ENCODE measurements around the gene CCDC8.
"Not testable (repeated sequence)": the region's sequence is repeated elsewhere in the genome, so short reads cannot be mapped to it uniquely, and the experiment has no call there.

The CCDC8 gene

DNA sequence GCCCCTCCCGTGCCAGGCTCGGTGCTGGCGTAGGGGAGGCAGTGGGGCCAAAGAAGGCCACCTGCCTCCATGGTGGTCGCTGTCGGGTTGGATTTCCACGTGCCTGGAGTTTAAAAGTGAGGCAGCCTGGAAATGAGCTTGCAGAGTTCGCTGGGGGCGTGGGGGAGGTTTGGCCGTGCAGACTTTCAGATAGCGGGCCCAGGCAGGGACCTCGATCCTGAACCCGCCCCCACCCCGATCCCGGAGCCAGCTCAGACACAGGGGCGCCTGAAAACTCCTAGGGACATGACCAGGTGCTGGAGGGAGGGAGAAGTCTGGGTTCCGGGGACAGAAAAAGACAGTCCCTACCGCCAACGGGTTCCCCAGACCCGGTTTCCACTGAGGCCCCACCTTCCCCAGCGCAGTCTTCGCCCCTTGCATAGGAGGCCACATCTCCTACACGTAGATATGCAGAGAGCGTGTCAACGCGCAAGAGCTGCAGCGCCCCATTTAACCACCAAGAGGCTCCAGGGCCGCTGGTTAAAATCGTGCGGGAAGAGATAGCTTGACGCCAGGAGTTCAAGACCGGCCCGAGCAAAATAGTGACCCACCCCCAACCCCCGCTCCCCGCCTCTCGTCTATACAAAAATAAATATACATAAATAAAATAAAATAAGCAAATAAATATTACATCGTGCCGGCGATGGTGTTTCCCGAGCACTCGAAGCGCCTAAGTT, 8.5 kb downstream of the CCDC8 start:
- DNase-seq (ENCODE audit: low read depth): no peak

- no peak for DNase-seq (ENCODE audit: low read depth)
Observed at GRCh38 chr19:46404055-46404752, 9.2 kb downstream of the CCDC8 start.

DNA sequence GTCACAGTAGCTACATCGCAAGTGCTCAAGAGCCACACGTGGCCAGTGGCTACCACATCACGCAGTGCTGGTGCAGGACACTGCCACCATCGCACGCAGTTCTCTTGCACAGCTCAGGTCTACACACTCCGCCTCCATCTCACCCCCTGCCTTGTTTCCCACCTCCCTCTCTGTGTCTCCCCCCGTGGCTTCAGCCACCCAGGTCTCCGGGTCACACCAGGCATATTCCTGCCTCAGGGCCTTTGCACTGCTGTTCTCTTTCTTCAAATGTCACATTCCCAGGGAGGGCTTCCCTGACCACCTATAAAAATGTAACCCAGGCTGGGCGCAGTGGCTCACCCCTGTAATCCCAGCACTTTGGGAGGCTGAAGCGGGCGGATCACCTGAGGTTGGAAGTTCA, 10.6 kb downstream of the CCDC8 start:
- no peak for DNase-seq (ENCODE audit: low read depth)

DNA sequence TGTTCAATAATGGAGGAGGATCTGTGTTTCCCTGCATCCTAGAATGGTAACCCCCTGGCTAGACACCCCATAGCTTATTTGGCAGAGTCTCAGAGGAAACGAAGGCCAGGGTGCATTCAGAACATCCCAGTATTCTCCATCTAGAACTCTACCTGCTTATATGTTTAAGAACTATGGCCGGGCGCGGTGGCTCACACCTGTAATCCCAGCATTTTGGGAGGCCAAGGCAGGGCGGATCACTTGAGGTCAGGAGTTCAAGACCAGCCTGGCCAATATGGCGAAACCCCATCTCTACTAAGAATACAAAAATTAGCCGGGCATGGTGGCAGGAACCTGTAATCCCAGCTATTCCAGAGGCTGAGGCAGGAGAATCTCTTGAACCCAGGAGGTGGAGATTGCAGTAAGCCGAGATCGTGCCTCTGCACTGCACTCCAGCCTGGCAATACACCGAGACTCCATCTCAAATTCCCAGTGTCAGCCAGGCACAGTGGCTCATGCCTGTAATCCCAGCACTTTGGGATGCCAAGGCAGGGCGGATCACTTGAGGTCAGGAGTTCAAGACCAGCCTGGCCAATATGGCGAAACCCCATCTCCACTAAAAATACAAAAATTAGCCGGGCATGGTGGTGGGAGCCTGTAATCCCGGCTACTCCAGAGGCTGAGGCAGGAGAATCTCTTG, 15.4 kb downstream of the CCDC8 start:
- DNase-seq (ENCODE audit: low read depth): not testable (repeated sequence)

- no peak for DNase-seq (ENCODE audit: low read depth)
Observed at GRCh38 chr19:46394402-46394797, 19.0 kb downstream of the CCDC8 start.

GRCh38 chr19:46393456-46394401, 19.6 kb downstream of the CCDC8 start:
- no peak for DNase-seq (ENCODE audit: low read depth)

DNA sequence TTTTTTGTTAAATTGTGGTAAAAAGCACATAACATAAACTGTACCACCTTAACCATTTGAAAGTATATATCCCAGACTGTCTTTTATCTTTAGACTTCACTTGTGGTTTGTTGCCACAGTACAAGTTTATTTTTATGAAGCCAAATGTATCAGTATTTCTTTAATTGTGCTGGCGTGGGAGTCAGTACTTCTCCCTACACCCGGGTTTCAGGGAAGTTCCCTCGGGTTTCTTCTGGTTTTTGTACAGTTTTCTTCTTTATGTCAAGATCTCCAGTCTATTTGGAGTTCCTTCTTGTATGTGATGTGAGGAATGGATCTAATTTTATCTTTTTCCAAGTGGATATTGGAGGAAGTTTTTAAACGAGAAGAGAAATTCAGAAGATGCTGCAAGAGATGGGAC, 20.5 kb downstream of the CCDC8 start:
- no peak for DNase-seq (ENCODE audit: low read depth)

- DNase-seq (ENCODE audit: low read depth): no peak
Observed at GRCh38 chr19:46392252-46392801, 21.0 kb downstream of the CCDC8 start.

DNA sequence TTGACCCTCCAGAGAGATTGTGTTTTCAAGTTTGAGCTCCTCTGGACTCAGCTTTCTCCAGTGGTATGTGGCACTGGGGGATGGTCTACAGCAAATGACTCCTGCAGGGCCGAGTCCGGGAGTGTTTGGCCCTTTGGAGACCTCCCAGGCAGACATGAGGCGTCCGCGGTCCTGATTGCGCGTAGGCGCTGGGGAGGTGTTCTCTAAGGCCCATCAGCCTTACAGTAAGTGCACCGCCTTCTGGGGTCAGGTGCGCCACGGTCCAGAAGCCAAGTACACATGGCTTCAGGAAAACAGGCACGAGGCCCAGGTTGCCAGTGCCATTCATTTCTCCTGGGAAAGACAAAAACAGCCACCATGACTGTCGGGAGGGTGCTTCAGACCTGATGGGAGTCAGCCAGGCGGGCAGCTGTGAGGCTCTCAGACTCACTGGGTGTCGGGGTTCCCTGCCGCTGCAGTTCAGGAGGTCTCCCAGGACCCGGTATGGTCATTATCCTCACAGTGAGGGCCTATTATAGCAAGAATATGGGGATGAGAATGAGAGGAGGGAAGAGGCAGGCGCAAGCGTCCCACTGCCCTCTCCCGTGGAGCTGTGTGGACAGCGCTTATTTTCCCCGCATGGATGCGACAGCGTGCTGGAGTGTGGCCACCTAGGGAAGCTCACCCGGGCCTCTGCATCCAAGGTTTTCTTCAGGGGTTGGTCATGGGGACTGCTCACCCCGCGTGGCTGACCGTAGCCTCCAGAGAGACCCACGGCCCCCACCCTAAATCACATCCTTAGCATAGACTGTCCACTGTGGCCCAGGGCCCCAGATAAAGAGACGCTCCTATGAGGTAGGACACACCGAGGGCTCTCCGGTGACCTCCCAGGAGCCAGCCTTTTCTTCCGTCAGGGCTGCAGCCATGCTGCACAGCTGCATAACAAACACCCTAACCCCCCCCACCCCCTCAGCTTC, 21.8 kb downstream of the CCDC8 start:
- DNase-seq (ENCODE audit: low read depth): no peak

GRCh38 chr19:46390866-46391265, 22.5 kb downstream of the CCDC8 start:
- no peak for DNase-seq (ENCODE audit: low read depth)

GRCh38 chr19:46390121-46390858, 23.1 kb downstream of the CCDC8 start:
- DNase-seq (ENCODE audit: low read depth): no peak

DNA sequence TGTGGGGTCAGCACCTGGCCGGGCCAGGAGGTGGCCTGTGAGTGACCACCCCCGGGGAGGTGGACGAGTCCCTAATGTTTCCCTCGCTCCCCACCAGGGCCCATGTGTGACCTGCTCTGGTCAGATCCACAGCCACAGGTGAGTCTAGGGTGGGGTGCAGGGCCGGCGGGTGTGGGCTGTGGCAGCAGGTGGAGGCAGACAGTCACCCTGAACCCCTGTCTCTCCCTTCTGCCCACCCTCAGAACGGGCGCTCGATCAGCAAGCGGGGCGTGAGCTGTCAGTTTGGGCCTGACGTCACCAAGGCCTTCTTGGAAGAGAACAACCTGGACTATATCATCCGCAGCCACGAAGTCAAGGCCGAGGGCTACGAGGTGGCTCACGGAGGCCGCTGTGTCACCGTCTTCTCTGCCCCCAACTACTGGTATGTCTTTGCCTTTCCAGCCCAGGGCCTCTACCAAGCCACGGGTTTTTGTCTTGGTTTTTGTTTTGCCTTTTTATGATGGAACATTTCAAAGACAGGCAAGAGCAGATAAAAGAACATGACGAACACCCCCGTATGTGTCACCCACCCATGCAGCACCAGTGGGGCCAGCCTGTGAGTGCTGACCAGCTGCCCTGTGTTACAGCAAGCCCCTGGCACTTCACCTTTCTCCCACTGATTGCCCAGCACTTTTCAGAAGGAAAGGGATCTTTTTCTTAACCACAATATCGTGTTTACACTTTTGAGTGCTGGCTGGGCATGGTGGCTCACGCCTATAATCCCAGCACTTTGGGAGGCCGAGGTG, 24.9 kb downstream of the CCDC8 start:
- no peak for DNase-seq (ENCODE audit: low read depth)

DNA sequence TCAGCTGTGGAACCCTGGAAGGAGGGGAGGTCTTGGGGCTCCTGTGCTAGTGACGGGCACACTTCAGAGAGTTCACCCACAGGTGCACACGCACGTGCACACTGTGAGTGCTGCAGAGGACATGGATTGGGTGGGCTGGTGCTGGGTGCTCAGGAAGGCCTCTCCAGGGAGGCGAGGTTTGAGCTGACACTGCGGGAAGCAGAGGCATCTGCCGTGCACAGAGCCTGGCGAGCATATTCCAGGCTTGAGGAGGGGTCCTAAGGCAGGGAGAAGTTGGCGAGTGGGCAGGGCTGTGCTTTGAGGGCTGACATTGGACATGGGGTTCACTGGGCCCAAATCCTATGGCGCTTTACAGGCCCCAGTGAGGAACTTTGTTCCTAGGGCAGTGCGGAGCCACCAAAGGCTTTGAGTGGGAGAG, 25.6 kb downstream of the CCDC8 start:
- no peak for DNase-seq (ENCODE audit: low read depth)

DNA sequence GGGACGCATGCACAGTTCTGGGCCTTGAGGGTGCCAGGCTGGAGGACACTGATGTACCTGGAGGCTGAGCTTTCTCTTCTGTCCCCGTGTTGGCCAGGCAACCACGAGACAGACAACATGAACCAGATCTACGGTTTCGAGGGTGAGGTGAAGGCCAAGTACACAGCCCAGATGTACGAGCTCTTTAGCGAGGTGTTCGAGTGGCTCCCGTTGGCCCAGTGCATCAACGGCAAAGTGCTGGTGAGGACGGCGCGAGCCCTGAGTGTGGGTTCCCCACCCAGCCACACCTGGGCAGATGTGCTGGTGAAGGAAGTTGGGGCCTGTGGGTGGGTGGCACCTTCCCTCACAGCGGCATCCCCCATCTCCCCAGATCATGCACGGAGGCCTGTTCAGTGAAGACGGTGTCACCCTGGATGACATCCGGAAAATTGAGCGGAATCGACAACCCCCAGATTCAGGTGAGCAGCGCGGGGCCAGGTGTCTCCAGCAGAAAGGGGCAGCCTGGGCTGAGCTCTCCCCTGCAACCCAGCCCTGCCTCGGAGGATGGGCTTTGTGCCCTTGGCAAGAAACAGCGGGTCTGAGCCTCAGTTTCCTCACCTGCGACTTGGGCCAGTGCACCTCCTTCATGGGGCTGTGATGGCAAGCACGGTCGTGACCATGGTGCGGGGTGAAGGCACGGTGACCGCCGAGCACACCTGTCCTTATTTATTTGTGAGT, 26.2 kb downstream of the CCDC8 start:
- DNase-seq (ENCODE audit: low read depth): no peak

DNA sequence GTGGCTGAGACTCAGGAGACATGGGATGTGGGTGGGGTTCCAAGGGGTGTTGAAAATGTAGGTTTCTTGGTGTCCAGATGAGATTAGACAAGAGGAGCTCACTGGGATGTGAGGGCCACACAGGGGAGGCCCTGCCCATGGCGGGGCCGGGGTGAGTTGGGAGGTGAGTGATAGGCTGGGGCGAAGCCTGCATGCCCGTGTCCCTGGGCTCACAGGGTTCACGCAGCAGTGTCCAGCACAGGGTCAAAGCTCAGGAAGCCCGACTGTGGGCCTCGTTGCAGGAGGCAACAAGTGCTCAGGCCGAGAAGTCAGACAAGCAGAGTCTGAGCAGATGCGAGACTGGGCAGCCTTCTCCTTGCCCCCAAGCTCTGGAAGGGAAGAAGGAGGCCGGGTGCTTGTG, 27.2 kb downstream of the CCDC8 start:
- DNase-seq (ENCODE audit: low read depth): no peak

DNA sequence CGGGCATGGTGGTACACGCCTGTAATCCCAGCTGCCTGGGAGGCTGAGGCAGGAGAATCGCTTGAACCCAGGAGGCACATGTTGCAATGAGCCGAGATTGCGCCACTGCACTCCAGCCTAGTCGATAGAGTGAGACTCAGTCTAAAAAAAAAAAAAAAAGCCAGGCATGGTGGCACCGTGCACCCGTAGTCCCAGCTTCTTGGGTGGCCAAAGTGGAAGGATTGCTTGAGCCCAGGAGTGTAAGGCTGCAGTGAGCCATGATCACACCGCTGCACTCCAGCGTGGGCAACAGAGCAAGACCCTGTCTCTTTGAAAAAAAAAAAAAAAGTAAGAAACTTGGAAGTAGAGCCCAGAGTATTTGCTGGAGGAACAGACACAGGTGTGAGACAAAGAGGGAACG, 27.7 kb downstream of the CCDC8 start:
- no peak for DNase-seq (ENCODE audit: low read depth)

DNA sequence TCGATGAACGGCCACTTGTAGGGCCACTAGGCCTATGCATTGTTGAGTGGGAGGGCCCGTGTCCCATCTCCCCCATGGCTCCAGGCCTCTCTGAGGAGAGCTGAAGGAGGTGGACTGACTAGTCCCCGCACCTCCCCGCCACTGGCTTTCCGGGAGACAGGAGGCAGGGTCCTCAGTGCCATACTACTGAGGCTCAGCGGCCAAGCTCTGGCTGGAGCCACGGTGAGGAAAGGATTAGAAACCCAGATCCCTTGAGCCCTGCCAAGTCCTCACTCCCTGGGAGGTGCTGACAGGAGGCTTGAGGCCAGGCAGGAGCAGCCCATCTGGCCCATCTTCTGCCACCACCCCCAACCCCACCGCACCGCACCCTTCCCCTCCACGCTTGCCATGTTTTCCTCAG, 29.0 kb downstream of the CCDC8 start:
- no peak for DNase-seq (ENCODE audit: low read depth)

GRCh38 chr19:46383846-46384245, 29.5 kb downstream of the CCDC8 start:
- no peak for DNase-seq (ENCODE audit: low read depth)
